Measurements from ENCODE around the gene NARS2.

Gene NARS2

DNA sequence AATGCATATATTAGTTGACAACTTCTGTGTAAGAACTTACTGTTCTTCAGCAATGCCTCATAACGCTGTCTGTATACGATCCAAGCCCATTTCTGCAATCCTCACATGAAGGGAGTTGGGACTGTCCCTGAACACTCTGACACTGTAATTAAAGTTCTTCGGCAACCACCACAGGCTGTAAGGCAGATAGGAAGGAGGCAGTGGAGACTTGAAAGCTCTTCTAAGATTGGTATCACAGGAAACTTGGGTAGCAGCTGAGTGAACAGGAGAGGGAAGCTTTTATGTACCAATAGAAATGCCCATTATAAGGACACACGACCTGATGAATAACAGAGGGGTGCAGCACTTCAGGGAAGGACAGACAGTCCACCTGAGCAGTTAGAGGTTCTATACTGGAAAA lies 145.0 kb downstream of the NARS2 start:
- no peak for DNase-seq

- DNase-seq = no peak
These were observed 145.5 kb downstream of the NARS2 start for GRCh38 chr11:78429209-78429608.

DNA sequence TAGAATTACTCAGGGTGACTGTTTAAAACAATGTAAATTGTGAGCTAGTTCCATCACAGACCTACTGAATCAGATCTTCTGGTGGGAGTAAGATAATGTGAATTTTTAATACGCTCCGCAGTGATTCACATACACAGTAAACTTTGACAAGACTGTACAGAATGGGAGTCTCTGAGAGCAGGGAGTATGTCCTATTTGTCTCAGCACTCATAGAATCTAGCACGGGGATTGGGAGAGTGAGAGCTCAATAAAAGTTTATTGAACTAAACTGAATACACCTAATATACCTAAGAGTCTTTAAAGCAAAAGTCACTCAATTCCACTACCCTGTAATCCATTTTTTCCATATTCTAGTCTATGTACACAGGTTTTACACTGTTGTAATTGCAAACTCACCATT lies 145.9 kb downstream of the NARS2 start:
- no peak for DNase-seq

GRCh38 chr11:78428266-78428636 lies 146.4 kb downstream of the NARS2 start:
- DNase-seq = no peak

DNA sequence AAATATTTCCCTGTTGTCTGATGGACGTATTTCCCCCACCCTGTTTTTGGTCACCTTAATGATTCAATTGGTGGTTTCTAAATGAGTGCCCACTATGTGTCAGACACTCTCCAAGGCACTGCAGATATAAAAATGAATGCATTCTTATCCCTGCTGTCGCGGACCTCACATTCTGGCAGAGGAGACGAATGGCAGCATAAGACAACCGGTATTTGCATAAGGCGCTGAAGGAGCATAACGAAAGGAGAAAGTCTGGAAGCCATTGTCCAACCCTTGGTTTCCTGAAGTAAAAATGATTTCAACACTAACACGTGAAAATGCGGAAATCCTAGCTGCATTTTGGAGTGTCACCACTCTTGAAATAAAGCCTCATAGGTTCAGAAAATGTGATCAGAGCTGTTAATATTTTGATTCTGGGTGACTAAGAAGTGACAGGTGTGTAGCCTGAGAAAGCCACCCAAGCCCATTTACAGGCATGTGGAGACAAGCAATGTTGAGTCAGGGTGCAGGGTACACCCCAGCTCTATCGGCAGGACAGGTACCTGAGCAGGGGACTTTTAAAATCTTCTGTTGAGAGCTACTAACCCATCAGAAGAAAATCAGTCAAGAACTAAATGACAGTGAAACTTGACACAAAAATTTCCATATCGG lies 146.9 kb downstream of the NARS2 start:
- DNase-seq = no peak

DNA sequence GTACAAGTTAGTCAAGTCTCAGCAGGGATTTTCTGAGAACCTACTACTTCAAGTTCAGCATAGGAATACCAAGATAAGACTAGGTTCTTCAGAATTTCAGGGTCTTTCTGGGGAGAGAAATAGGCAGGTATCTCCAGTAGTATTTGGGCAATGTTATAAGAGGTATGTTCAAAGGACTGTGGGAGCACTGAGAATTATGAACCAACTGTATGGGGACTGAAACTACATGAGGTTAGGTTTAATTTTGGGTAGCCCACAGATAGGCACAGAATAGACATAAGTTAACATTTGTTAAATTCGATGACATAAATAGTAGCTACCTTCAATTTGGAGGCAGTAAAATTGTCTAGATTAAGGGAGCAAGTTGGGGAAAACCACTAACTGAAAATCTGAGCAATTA lies 147.8 kb downstream of the NARS2 start:
- DNase-seq = no peak

DNA sequence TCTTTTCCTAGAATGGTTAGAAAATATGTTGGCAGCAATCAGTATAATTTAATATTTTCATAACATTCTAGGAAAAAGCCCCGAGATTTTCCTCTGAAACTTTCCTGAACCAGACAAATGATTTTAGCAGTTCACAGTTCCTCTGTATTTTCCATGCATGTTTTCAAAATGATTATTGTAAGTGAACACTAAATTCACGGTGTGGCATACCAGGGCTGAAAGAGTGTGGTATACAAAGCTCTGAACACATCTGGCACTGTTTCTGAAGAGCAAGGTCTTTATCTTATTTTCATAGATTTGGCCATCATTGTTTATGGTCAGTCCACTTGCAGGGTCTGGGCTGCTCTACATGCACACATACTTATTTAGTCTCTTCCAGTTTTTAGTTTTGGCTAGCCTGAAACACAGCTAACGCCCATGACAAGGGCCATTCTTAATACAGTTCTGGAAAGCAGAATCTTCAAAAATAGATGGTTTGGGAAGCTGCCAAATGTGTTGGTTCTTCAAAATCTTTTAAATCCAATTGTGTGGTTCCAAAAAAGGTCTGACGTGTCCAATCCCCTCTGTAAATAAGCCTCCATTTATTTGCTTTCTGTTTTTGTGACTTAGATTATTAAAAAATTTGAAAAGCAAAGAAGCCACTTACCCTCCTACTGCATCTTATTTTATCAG lies 149.1 kb downstream of the NARS2 start:
- DNase-seq = no peak

DNA sequence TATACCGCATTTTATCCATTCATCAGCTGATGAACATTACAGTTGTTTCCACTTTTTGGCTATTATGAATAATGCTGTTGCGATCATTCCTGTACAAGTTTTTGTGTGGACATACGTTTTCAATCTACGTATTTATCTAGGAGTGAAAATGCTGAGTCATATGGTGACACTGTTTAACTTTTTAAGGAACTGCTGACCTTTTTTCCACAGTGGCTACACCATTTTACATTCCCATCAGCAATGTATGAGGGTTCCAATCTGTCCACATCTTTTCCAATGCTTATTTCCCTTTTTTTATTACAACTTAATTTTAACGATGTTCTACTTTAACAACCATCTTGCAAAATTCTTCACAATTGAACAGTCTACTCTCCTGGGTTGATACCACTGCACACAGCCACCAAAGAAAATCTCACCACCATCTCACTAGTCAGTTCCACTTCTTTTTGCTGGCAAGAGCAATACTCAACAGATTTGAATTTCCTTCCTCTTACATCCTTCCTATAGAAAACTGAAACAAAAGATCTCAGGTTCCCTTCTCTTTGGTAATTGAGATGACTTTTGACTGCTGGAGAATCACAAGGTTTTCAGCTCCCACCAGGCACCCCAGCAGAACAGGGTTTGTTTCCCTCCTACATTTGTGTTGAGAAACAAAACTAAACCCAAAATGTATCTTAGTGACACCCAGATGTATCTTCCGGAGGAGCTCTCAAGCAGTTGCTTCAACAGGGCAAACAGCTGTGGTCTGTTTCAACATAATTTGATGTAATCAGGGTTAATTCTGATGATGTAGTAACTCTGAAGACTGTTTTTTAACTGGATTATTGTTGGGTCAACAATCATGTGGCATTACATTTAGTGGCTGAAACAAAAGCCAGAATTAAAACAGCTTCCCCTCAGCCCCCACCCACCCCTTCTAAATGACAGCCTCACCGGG lies 150.1 kb downstream of the NARS2 start:
- DNase-seq = peak; percentile 24

DNA sequence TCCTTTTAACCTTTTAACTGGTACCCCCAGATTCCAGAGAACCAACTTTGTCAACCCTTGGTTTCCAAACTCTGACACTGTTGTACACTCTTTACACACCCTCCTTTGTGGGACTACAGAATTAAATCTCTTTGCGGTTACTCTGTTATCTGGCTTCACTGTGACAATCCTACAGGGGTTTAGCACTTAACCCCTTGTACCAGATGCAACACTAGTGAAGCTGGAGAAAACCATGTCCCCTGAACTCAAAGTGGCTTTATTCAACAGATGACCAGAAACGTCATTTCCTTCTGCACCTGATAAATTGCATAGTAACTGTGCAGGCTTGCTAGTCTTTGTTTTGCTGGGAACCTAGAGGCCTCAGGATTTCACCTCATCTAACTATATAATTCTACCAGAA lies 151.4 kb downstream of the NARS2 start:
- no peak for DNase-seq

- DNase-seq = peak; percentile 86
These were observed 153.9 kb downstream of the NARS2 start for GRCh38 chr11:78420796-78421209.

DNA sequence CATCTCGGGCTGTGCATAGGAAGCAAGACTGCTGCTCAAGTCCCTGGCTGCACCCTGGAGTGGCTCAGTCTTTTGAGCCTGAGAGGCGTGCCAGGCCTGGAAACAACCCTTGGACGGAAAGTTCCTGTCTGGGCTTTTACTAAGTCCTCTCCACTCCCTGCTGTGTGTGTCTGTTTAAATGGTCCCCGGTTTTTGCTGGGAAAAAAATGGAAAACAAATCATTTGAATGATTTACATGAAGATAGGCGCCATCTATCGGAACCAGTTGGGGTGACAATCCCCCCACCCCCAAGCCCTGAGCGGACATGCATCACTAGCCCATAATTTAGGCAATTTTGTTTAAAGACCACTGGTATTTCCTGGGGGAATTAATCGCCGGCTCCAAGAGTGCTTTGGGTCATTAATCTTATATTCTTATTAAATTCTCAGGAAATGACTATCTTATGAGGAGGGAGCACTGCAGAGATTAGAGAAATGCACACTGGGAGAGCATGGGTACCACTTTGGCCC lies 154.4 kb downstream of the NARS2 start:
- peak; percentile 94 for DNase-seq

DNA sequence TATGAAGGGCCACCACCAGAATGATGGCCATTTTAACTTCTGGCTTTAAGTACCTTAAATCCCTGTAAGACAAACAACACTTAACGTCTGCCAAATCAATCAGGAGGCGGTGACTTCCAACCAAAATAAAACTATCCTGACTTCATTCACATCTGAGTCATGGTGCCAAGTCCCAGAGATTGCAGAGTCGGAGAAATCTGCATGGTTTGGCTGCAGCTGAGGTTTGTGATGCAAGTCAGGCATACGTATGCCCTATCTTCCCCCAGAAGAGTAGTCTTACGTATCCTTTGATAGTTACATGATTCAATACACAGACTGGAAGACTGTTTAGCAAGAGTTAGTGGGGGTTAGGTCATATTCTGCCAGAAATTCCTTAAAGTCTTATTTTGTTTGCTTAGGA lies 155.3 kb downstream of the NARS2 start:
- peak; percentile 95 for DNase-seq

GRCh38 chr11:78418584-78419211 lies 156.0 kb downstream of the NARS2 start:
- no peak for DNase-seq

GRCh38 chr11:78417888-78418583 lies 156.6 kb downstream of the NARS2 start:
- DNase-seq = peak; percentile 86

DNA sequence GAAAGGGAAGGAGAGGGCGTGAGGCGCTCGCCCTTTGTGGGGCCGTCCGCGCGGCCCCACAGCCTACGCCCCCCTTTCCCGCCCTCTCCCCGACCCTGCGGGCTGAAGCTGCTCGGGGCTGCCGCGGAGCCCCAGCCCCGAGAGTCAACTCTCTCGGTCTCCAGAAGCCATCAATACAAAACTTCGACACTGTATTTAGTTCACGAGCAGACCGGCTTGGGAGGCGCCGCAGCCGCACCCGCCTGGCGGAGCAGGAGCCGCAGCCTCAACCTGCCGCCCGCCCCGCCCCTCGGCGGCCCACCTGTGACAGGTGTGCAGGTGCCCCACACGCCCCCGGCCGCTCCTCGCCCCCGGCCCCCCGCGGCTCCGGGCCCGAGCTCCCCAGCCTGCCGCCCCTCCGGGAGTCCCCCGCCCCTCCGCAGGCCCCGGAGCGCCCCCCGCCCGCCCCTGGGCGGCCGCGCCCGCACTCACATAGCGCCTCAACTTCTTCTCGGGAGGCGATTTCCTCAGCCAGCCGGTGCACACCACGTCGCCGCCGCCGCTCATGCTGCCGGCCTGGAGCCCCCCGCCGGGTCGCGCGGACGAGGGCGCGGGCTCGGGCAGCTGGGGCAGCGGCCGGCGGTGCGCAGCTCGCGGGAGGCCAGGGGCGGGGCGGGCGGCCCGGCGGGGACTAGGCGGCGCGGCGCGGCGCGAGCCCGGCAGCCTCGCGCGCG lies 157.3 kb downstream of the NARS2 start, which contains the start of gene GAB2:
Gene GAB2 (minus strand): TSS at position 646 of the 713 bp plus-strand sequence. CDS start 100 bp downstream, at position 546.
- no peak for DNase-seq

DNA sequence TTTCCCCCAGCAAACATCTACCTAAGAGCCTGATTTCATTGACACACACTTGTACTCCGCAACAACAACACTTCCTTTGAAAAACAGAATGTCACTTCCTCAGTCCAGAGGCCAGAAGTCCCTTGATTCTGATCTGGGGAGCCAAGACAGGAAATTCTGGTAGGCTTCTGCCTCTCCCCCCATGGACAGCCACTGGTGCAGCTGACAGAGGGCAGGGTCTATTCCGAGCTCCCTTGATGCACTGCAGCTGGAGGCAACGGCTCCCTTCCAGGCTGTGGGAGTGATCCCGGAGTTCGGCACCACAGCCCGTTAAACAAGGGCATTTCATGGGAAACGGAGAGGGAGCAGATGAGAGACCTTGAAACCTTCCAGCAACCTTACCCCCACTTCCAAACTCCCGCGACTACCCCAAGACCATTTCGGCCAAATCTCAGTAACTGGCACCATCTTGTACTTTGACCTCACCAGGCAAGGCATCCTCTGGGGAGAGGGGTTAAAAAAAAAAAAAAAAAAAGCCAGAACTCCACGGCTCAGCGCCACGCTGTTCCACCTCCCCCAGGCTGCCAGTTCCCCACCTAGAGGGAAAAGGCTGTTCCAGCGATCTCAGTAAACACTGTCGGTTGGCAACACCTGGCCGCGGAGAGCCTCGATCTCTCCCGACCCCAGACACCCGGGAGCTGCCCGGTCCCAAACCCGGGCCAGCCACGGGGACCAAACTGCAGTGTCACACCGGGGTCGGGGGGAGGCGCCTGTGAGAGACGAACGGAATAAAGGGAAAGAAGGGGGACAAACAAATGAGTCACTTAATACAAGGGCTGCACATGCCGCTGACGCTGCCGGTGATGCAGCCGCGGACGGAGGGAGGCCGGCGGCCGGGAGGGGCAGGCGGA lies 158.1 kb downstream of the NARS2 start:
- DNase-seq = peak; percentile 78

DNA sequence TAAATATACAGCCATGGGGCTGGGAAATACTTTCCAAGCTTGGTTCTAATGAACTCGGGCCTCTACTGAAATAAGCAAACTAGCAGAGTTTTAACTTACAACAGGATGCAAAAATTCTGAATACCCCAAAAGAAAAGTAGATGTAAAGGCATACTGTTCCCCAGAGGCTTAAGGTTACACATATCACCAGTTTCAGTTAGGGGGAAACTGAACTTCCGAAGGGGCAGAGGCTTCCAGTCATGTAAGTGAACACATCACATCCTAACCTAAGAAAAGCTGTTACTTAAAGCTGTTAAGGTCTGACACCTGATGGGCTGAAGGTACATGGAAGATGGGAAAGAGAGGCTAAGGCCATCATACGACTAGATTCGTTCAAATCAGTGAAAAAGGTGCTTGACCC lies 159.3 kb downstream of the NARS2 start:
- no peak for DNase-seq

- DNase-seq = peak; percentile 14
These were observed 160.2 kb downstream of the NARS2 start for GRCh38 chr11:78414321-78415051.

- no peak for DNase-seq
These were observed 166.0 kb downstream of the NARS2 start for GRCh38 chr11:78408619-78409018.
